HEK293 (cell line): Measurements from ENCODE around the gene PYDC1.

Experiments used
- INSM2 ChIP-seq: fragments of 450-650 bp; formaldehyde crosslinking; IDR thresholded peaks from 2 replicates; pipeline ENCODE4 v1.5.1; 2016; ENCODE audit warnings: missing biosample characterization, missing genetic modification characterization
- REPIN1 ChIP-seq: fragments of 450-650 bp; formaldehyde crosslinking; IDR thresholded peaks from 2 replicates; pipeline ENCODE4 v1.5.1; 2017; ENCODE audit warnings: missing biosample characterization, missing genetic modification characterization, low read depth
- SALL2 ChIP-seq: fragments of 450-650 bp; formaldehyde crosslinking; IDR thresholded peaks from 2 replicates; pipeline ENCODE4 v1.5.0; 2017; ENCODE audit warnings: missing biosample characterization, mild to moderate bottlenecking, missing genetic modification characterization, borderline replicate concordance
- SP7 ChIP-seq: fragments of 450-650 bp; formaldehyde crosslinking; IDR thresholded peaks from 2 replicates; pipeline ENCODE4 v1.5.1; 2016; ENCODE audit warnings: missing biosample characterization, missing genetic modification characterization
- TRIM28 ChIP-seq: IDR thresholded peaks from 2 replicates; pipeline ENCODE4 v1.6.1; 2011; ENCODE audit warnings: low read length, control low read depth, borderline replicate concordance
- TSHZ1 ChIP-seq: fragments of 450-650 bp; formaldehyde crosslinking; IDR thresholded peaks from 2 replicates; pipeline ENCODE4 v1.5.1; 2016; ENCODE audit warnings: missing biosample characterization, missing genetic modification characterization, borderline replicate concordance
- ZBTB11 ChIP-seq: fragments of 450-650 bp; formaldehyde crosslinking; conservative IDR thresholded peaks from 2 replicates; pipeline ENCODE4 v1.5.1; 2016; ENCODE audit warnings: low read depth, missing biosample characterization, missing genetic modification characterization
- ZBTB20 ChIP-seq: fragments of 450-650 bp; formaldehyde crosslinking; IDR thresholded peaks from 2 replicates; pipeline ENCODE4 v1.5.1; 2016; ENCODE audit warnings: missing biosample characterization, missing genetic modification characterization
- ZBTB48 ChIP-seq: fragments of 450-650 bp; formaldehyde crosslinking; IDR thresholded peaks from 2 replicates; pipeline ENCODE4 v1.5.1; 2016; ENCODE audit warnings: missing biosample characterization, missing genetic modification characterization
- ZFHX2 ChIP-seq: fragments of 450-650 bp; formaldehyde crosslinking; conservative IDR thresholded peaks from 2 replicates; pipeline ENCODE4 v1.5.1; 2016; ENCODE audit warnings: missing biosample characterization, missing genetic modification characterization
- ZNF138 ChIP-seq: fragments of 450-650 bp; formaldehyde crosslinking; IDR thresholded peaks from 2 replicates; pipeline ENCODE4 v1.5.1; 2016; ENCODE audit warnings: missing biosample characterization, missing genetic modification characterization, borderline replicate concordance
- ZNF175 ChIP-seq: fragments of 450-650 bp; formaldehyde crosslinking; IDR thresholded peaks from 2 replicates; pipeline ENCODE4 v1.5.1; 2016; ENCODE audit warnings: missing biosample characterization, missing genetic modification characterization
- ZNF324 ChIP-seq: fragments of 450-650 bp; formaldehyde crosslinking; IDR thresholded peaks from 2 replicates; pipeline ENCODE4 v1.5.1; 2016; ENCODE audit warnings: missing biosample characterization, missing genetic modification characterization
- ZNF341 ChIP-seq: fragments of 450-650 bp; formaldehyde crosslinking; IDR thresholded peaks from 2 replicates; pipeline ENCODE4; 2016; ENCODE audit warnings: low read depth, missing biosample characterization, missing genetic modification characterization
- ZNF391 ChIP-seq: fragments of 450-650 bp; formaldehyde crosslinking; IDR thresholded peaks from 2 replicates; pipeline ENCODE4 v1.5.1; 2016; ENCODE audit warnings: low read depth, missing biosample characterization, missing genetic modification characterization, borderline replicate concordance
- ZNF449 ChIP-seq: fragments of 450-650 bp; formaldehyde crosslinking; IDR thresholded peaks from 2 replicates; pipeline ENCODE4 v1.5.1; 2017; ENCODE audit warnings: missing biosample characterization, mild to moderate bottlenecking, missing genetic modification characterization, moderate library complexity
- ZNF514 ChIP-seq: fragments of 450-650 bp; formaldehyde crosslinking; IDR thresholded peaks from 2 replicates; pipeline ENCODE4 v1.5.1; 2016; ENCODE audit warnings: missing biosample characterization, missing genetic modification characterization
- ZNF629 ChIP-seq: fragments of 450-650 bp; formaldehyde crosslinking; IDR thresholded peaks from 2 replicates; pipeline ENCODE4 v1.5.1; 2017; ENCODE audit warnings: missing biosample characterization, missing genetic modification characterization
- ZNF645 ChIP-seq: fragments of 450-650 bp; formaldehyde crosslinking; IDR thresholded peaks from 2 replicates; pipeline ENCODE4; 2016; ENCODE audit warnings: missing biosample characterization, missing genetic modification characterization
- ZNF664 ChIP-seq: fragments of 450-650 bp; formaldehyde crosslinking; IDR thresholded peaks from 2 replicates; pipeline ENCODE4 v1.5.1; 2016; ENCODE audit warnings: missing biosample characterization, missing genetic modification characterization
- ZNF692 ChIP-seq: fragments of 450-650 bp; formaldehyde crosslinking; IDR thresholded peaks from 2 replicates; pipeline ENCODE4 v1.5.1; 2016; ENCODE audit warnings: missing biosample characterization, missing genetic modification characterization
- ZNF768 ChIP-seq: fragments of 450-650 bp; formaldehyde crosslinking; IDR thresholded peaks from 2 replicates; pipeline ENCODE4 v1.5.1; 2018; ENCODE audit warnings: missing biosample characterization, mild to moderate bottlenecking, missing genetic modification characterization

Gene PYDC1

GRCh38 chr16:31179747-31180459, 37.0 kb downstream of the PYDC1 start, which contains the start of gene FUS (continued):
- peak; percentile 30; the same call in 1 of the 2 replicates for TF ChIP-seq ZNF449 (tag by site-specific recombination)
- TF ChIP-seq ZNF324 (tag by site-specific recombination): peak; percentile 92
- TF ChIP-seq ZNF629 (tag by site-specific recombination): peak; percentile 75; the same call in 1 of the 2 replicates
- peak; percentile 48; the same call in 1 of the 2 replicates for TF ChIP-seq ZNF768 (tag by site-specific recombination)
- TF ChIP-seq INSM2 (tag by site-specific recombination): peak; percentile 74
- TF ChIP-seq ZNF692: peak; percentile 90
- peak; percentile 18; the same call in 1 of the 2 replicates for TF ChIP-seq TRIM28
- TF ChIP-seq TSHZ1 (tag by site-specific recombination): 0 out of 2 replicates have a peak, but pooled peaks have one; percentile 4
- 0 out of 2 replicates have a peak, but pooled peaks have one; percentile 27 for TF ChIP-seq ZNF138 (tag by site-specific recombination)
- peak; percentile 8; the same call in 1 of the 2 replicates for TF ChIP-seq ZBTB11
- no peak for TF ChIP-seq ZNF514 (tag by site-specific recombination)
- TF ChIP-seq SALL2 (tag by site-specific recombination): 0 out of 2 replicates have a peak, but pooled peaks have one; percentile 84
- TF ChIP-seq ZBTB20 (tag by site-specific recombination): 0 out of 2 replicates have a peak, but pooled peaks have one; percentile 12
- peak; percentile 83 for TF ChIP-seq REPIN1 (tag by site-specific recombination)
- TF ChIP-seq ZNF664 (tag by site-specific recombination): 0 out of 2 replicates have a peak, but pooled peaks have one; percentile 48
- TF ChIP-seq ZNF175: no peak
- peak; percentile 98 for TF ChIP-seq ZFHX2 (tag by site-specific recombination)
- peak; percentile 92 for TF ChIP-seq SP7
- TF ChIP-seq ZNF341 (tag by site-specific recombination): peak; percentile 45; the same call in 1 of the 2 replicates
- TF ChIP-seq ZNF391 (tag by site-specific recombination): peak; percentile 92
- peak; percentile 95; the same call in 1 of the 2 replicates for TF ChIP-seq ZNF645 (tag by site-specific recombination)
- TF ChIP-seq ZBTB48 (tag by site-specific recombination): peak; percentile 49
